ENCODE measurements around the gene LAMC3.

GRCh38 chr9:130989891-130990290 is 19.1 kb upstream of the LAMC3 start:
- TF ChIP-seq CTCF (IDR thresholded peaks at IDR 0.05) = no peak
- no peak for TF ChIP-seq POLR2A (IDR thresholded peaks at IDR 0.05)
- no peak for TF ChIP-seq POLR2AphosphoS5 (IDR thresholded peaks at IDR 0.05)
